ENCODE results near the gene MYOM1.
"Not testable (repeated sequence)": the region's sequence is repeated elsewhere in the genome, so short reads cannot be mapped to it uniquely, and the experiment has no call there.

The MYOM1 gene

DNA sequence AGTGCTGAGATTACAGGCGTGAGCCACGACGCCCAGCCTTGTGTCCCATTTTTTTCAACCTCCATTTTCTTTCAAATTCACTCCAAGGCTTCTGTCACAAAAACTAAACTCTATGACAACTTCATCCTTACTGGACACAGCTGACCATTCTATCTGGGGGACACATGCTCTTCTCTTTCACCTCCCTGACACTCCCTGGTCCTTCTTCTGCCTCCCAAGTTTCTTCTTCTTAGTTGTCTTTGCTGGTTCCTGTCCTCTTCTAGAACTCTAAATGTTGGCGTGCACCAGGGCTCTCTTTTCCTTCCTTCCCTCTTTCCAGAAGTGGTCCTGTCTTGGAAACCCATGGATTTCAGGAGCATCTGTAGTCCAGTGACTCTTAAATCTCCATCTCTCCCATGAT lies 166.7 kb downstream of the MYOM1 start:
- DNase-seq = no peak

DNA sequence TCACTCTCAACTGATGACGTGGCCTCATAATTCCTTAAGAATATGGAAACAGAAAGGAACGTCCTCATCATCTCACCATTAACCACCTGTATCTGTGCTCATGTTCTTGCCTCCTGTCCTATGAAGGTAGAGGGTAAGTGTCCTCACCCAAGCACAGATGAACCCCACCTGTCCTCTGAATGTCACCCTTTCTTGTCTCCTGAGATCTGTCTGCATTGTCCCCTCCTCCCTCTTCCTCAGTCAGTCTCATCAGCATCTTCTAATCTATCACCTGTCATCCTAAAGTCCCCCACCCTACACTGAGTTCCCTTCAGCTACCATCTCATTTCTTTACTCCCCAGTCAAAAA lies 167.4 kb downstream of the MYOM1 start:
- DNase-seq = no peak

DNA sequence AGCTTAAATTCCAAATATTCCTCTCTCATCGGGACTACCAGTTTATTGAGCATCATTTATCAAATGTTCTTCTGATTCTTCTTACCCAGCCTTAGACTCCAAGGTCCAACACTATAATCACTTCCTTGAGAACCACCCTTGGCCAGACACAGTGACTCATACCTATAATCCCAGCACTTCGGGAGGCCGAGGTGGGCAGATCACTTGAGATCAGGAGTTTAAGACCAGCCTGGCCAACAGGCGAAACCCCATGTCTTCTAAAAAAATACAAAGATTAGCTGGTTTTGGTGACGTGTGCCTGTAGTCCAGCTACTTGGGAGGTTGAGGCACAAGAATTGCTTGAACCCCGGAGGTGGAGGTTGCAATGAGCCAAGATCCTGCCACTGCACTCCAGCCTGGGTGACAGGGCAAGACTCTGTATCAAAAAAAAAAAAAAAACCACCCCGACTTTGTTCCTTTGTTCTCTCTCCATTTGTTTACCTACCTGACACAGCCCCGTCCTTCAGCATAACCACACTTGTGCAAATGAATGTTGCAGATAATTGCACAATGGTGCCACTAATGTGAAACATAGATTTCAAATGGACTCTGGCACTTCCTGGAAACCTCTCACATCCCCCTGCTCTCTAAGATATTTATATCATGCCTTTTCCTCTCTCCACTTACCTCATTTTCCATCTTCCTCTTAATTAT lies 167.9 kb downstream of the MYOM1 start:
- DNase-seq = no peak

DNA sequence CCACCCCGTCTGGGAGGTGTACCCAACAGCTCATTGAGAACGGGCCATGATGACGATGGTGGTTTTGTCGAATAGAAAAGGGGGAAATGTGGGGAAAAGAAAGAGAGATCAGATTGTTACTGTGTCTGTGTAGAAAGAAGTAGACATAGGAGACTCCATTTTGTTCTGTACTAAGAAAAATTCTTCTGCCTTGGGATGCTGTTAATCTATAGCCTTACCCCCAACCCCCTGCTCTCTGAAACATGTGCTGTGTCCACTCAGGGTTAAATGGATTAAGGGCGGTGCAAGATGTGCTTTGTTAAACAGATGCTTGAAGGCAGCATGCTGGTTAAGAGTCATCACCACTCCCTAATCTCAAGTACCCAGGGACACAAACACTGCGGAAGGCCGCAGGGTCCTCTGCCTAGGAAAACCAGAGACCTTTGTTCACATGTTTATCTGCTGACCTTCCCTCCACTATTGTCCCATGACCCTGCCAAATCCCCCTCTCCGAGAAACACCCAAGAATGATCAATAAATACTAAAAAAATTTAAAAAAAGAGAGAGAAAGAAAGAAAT lies 169.8 kb downstream of the MYOM1 start:
- not testable (repeated sequence) for DNase-seq

DNA sequence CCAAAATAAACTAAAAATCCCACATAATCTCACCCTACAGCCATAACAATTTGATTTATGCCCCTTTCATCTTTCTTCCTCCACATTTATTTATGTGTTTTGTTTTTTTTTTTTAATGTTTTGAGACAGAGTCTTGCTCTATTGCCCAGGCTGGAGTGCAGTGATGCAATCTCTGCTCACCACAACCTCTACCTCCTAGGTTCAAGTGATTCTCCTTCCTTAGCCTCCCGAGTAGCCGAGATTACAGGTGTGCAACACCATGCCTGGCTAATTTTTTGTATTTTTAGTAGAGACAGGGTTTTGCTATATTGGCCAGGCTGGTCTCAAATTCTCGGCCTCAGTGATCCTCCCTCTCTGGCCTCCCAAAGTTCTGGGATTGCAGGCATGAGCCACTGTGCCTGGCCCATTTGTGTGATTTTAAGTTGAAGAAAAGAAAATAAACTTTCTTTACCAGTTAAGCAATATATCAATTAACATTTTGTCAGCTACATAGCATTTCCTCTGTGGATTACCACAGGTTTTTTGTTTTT lies 170.9 kb downstream of the MYOM1 start:
- DNase-seq = no peak

DNA sequence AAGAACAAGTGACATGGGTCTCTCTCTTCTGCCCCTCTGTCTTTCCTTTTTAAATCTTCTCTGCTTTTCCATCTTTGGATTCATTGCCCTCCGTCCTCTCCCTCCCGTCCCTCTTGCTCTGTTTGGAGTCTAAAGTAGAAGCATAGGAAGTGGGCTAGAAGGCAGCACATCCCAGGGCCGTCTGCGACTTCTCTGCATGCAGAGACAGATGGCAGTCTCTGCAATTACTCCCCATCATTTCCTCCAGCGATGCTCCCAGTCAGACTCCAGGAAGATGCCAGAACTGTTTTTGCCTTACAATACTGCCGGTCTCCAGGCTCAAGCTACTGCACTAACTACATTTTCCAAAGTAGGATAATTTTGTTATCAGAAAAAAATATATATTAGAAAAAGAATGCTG lies 171.6 kb downstream of the MYOM1 start:
- DNase-seq = no peak

DNA sequence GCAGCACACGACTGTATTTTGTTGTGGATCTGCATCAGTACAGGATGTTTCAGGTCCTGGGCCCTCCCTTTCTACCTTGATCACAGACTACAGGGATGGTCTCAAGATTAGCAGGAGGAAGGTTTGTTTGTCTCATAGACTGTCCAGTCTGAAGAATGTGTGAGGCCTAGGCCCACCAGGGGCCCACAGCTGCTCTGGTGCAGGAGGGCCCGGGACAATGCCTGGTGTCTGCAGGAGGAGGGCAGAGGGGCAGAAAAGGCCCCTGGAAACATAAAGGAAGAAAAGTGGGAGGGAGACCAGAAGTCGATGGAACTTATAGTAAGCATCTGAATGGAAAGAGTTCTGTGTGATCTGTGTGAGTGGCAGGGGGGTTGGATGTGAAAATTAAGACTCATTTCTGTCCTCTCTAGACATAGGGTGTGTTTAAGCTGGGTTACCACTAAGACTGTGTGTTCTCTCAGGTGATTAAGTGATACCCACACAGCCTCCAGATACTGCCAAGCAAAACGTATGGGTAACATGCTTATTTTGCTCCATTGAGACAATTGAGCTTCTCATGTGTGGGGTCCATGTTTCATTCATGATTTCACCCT lies 173.5 kb downstream of the MYOM1 start:
- DNase-seq = no peak

DNA sequence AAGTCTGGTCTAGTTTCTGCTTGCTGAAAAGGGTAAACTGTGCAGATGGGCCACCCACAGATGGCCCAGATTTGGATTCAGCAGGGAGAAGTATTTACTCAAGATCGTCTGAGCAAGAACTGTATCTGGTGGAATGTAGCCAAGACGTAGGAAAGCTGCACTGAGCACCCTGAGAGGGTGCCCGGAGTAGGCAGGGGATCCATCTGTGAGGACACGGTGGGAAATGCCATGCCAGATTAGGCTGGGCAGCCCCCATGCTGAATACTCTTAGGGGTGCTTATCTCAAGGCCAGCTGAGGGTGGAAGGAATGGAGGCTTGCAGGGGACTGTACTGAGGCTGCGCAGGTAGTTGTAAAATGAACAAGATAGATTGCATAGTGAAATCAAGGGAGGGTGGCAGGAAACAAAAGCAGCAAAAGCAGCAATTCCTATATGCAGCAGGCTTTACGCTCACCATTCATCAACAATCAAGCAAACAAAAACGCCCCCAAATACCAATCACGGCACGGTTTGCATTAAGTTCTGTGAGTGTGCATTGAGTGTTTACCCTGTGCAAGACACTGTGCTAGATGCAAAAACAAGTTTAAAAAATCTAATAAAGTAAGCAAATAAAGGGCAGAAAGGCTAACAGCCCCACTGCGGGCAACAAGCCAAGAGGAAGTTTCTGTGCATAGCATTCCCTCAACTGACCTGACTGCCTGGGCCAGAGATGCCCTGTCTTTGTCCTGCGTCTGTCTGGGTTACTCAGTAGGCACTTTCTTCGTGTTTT lies 174.7 kb downstream of the MYOM1 start:
- no peak for DNase-seq

DNA sequence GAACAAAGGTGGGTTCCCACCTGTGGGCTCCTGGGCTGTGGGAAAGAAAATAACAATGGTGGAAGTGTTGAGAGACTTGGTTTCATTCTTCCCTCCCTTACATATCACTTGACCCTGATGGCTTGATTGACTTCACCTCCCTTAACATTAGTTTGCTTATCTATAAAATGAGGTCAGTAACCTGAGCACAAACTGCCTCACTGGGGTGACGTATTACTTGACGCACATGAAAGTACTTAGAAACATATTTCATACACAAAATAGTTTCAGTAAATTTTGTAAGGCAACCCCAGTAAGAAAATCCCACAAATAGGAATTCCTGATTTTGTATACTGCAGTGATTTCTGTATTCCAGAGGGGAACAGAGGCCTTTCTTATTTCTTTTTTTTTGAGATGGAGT lies 177.4 kb downstream of the MYOM1 start:
- DNase-seq = no peak

DNA sequence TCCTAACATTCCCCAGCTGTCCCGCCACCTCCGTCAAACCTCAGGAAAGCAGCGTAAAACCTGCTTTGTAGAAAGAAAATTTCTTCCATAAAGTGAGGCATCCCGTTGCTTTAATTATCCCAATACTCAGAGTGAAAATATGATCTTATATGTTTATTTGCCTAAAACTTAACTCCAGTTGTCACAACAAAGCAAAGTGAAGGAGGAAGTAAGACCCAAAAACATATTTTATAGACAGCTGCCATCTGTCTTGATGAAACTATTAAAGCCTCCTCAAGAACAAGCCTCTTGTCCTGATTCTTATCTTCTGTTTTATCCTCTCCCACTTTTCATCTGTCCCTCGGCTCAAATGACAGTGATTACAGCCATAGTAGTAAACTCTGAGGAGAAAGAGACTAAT lies 177.9 kb downstream of the MYOM1 start:
- DNase-seq = no peak

DNA sequence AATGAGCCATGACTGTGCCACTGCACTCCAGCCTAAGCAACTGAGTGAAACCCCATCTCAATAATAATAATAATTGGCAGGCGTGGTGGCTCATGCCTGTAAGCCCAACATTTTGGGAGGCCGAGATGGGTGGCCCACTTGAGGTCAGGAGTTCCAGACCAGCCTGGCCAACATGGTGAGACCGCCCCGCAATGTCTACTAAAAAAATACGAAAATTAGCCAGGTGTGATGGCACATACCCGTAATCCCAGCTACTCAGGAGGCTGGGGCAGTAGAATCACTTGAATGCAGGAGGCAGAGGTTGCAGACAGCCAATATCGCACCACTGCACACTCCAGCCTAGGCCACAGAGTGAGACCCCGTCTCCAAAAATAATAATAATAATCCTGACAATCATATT lies 178.9 kb downstream of the MYOM1 start:
- no peak for DNase-seq

DNA sequence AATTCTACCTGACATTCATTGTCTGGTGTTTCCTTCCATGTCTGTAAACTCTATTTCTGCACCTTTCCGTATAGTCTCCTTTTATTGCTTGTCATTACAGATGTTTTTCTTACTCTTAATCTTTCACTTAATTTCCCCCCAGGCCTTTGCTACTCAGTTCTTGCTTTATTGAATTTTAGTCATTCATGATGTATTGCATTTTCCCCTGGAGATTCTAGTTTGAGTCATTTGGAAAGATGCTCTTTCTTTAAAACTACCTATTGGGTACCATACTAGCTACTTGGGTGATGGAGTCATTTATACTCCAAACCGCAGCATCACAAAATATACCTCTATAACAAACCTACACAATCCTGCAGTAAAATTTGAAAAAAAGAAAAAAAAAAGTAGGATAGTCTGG lies 179.6 kb downstream of the MYOM1 start:
- DNase-seq = no peak

DNA sequence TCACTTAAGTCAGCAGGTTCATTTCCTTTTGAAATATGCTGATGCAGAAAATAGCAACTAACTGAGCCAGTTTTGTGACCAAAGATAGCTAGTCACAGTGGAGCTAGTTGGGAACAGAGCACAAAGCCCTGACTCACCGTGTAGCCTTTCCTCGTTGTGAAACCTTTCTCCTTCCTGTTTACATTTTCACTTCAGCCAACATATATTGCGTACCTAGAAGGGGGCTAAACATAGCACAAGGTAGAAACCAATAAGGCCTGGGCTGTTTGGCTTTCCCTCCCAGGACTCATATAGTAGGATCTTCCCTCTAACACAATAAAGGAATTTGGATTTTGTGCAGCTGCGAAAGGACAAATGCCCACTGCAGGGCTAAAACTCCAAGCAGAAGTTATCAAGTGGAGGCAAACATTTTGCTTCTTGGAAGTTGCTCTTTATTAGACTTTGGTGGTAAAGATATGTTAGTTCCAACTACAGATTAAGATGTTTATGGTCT lies 182.3 kb downstream of the MYOM1 start:
- DNase-seq = no peak

DNA sequence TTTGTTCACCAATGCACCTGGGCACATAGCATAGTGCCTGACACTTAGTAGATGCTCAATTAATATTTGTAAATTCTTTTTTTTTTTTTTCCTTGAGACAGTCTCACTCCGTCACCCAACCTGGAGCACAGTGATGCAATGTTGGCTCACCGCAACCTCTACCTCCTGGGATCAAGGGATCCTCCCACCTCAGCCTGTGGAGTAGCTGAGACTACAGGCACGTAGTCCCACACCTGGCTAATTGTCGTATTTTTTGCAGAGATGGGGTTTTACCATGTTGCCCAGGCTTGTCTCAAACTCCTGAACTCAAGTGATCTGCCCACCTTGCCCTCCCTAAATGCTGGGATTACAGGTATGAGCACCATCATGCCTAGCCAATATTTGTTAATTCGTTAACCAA lies 183.7 kb downstream of the MYOM1 start:
- no peak for DNase-seq

DNA sequence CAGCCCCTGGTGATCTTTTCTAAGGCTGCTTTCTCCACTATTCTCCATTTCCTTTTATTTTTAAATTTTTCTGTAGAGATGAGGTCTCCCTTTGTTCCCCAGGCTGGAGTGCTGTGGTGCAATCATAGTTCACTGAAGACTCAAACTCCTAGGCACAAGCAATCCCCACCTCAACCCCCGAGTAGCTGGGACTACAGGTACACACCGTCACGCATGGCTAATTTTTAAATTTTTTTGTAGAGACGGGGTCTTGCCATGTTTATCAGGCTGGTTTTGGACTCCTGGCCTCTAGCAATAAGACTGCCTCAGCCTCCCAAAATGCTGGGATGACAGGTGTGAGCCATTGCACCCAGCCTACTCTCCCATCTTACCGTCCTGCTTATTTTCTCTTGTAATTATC lies 184.1 kb downstream of the MYOM1 start:
- DNase-seq = no peak

DNA sequence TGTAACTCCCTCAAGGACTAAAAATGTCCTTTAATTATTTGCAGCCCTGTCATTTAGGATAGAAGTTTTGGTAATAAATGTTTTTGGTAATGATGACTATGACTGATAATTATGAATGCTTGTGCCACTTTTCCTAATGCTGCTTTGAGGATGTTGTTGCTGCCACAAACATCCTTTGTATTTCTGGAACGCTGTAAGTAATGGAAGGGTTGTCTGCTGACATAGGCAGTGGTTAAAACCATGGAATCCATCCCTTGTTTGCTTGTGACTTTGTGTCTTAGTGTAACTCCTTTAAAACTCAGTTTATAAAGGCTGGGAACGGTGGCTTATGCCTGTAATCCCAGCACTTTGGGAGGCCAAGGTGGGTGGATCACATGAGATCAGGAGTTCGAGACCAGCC lies 187.0 kb downstream of the MYOM1 start:
- no peak for DNase-seq

DNA sequence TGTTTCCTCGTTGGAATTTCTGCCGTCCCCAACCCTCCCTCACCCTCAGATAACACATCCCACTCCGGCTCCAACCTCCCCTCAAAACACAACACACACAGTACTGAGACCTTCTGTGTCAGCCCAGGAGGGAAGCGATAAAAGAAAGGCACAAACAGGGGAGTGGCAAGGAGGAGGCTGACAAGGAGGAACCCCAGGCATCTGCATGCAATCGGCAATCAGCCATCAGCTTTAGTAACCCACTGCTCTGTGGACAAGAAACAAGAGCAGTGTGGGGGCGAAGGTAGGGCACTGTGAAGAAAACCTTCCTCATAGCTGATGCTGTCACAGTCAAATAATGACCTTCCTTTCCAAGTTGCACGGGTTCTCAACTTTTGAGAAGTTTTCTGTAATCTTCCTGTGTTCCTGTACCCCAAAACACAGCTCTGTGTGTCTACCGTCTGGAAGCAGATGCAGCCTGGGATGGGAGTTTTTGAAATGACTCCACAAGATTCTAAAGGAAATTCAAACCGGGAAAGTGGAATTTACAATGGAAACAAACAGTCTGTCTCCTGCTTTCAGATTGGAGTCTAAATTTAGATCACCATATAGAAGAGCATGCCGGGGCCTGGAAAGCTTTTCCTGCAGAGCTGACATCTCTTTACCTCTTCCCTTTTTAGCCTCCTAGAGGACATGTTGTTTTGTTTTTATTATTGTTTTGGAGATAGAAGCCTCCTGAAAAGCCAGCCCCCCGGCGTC lies 190.4 kb downstream of the MYOM1 start:
- no peak for DNase-seq

DNA sequence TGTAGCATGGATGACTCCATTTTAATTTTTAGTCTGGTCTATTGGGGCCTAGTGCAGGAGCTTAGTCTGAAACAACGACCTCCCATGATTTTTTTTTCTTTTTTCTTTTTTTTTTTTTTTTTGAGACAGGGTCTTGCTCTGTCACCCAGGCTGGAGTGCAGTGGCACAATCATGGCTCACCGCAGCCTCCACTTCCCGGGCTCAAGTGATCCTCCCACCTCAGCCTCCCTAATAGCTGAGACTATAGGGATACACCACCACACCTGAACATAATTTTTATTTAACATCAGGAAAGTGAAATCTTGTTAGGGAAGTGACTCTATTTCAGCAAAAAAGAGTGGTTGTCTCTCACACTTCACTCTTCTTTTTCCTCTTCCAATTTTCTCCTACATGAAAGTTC lies 191.7 kb downstream of the MYOM1 start:
- DNase-seq = not testable (repeated sequence)

DNA sequence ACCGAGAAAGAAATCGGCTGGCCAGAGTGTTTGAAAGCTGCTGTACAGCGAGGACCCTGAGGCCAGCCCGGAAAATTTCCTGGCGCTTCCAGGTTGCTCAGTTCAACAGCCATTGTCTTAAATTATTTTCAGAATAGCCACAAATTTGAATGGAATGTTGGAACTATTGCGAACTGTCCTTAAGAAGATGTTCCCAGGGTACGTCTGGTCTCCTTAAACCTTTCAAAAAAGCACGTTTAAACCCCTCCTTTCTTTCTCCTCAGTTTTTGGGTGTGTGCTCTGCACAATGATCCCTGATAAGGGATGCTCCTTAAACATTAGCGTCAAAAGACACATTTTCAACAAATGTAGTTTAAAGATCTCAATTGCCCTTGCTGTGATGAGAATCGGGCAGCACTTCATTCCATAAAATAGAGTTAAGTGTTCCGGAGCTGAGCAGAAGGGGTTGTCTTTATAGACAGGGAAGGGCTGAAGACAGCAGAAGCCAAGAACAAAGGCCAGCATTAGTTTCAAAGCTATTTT lies 192.3 kb downstream of the MYOM1 start:
- no peak for DNase-seq

DNA sequence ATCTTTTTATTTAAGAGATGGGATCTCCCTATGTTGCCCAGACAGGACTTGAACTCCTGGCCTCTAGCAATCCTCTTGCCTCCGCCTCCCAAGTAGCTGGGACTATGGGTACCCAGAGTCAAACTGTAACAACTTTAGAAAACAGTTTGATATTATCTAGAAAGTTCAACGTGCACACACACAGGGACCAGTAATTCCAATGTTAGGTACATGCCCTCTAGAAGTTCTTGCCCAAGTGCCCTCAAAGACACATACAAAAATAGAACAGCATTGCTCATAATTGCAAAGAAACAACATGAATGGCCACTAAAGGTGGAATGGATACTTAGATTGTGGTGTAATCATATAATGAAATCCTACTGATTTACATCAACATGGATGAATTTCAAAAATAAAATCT lies 194.2 kb downstream of the MYOM1 start:
- no peak for DNase-seq

DNA sequence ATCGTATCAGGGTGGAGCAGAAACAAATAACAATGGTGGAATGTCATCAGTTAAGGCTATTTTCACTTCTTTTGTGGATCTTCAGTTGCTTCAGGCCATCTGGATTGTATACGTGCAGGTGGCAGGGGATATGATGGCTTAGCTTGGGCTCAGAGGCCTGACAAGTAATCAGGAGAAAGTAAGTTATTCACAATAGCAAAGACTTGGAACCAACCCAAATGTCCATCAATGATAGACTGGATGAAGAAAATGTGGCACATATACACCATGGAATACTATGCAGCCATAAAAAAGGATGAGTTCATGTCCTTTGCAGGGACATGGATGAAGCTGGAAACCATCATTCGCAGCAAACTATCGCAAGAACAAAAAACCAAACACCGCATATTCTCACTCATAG lies 196.2 kb downstream of the MYOM1 start:
- not testable (repeated sequence) for DNase-seq
